ENCODE results near the gene PGD. TPM values are rescaled to one million over a fixed set of nuclear protein-coding genes. Genes with fewer than 3 reads are reported as not detected.

Gene PGD
- total and polyA plus RNA-seq, 2 of the 13 experiments (the other 11 are each of a cell fraction or from before 2014, with no cell fraction given), result 64.8 to 210 TPM

GRCh38 chr1:10430216-10431069 lies 31.6 kb downstream of the PGD start, which contains the start of gene CENPS (continued):
- TF ChIP-seq ZFP36L1 (CRISPR knock-in tag; IDR thresholded peaks at IDR 0.05), result peak; percentile 98; the same call in 1 of the 2 replicates
- TF ChIP-seq CC2D1A (CRISPR knock-in tag; IDR thresholded peaks at IDR 0.05), result 0 out of 2 replicates have a peak, but pooled peaks have one; percentile 83
- TF ChIP-seq ZBTB8A (CRISPR knock-in tag; IDR thresholded peaks at IDR 0.05; ENCODE audit: borderline replicate concordance, low read depth), result peak; percentile 55; the same call in 1 of the 2 replicates
- peak; percentile 62 for TF ChIP-seq AGO2 (optimal IDR thresholded peaks at IDR 0.05; ENCODE audit: low read depth, low read length)
- TF ChIP-seq, protein P1, sequence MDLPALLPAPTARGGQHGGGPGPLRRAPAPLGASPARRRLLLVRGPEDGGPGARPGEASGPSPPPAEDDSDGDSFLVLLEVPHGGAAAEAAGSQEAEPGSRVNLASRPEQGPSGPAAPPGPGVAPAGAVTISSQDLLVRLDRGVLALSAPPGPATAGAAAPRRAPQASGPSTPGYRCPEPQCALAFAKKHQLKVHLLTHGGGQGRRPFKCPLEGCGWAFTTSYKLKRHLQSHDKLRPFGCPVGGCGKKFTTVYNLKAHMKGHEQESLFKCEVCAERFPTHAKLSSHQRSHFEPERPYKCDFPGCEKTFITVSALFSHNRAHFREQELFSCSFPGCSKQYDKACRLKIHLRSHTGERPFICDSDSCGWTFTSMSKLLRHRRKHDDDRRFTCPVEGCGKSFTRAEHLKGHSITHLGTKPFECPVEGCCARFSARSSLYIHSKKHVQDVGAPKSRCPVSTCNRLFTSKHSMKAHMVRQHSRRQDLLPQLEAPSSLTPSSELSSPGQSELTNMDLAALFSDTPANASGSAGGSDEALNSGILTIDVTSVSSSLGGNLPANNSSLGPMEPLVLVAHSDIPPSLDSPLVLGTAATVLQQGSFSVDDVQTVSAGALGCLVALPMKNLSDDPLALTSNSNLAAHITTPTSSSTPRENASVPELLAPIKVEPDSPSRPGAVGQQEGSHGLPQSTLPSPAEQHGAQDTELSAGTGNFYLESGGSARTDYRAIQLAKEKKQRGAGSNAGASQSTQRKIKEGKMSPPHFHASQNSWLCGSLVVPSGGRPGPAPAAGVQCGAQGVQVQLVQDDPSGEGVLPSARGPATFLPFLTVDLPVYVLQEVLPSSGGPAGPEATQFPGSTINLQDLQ (CRISPR knock-in tag; IDR thresholded peaks at IDR 0.05), result peak; percentile 68; the same call in 1 of the 2 replicates
- TF ChIP-seq, protein P2, sequence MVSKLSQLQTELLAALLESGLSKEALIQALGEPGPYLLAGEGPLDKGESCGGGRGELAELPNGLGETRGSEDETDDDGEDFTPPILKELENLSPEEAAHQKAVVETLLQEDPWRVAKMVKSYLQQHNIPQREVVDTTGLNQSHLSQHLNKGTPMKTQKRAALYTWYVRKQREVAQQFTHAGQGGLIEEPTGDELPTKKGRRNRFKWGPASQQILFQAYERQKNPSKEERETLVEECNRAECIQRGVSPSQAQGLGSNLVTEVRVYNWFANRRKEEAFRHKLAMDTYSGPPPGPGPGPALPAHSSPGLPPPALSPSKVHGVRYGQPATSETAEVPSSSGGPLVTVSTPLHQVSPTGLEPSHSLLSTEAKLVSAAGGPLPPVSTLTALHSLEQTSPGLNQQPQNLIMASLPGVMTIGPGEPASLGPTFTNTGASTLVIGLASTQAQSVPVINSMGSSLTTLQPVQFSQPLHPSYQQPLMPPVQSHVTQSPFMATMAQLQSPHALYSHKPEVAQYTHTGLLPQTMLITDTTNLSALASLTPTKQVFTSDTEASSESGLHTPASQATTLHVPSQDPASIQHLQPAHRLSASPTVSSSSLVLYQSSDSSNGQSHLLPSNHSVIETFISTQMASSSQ (IDR thresholded peaks at IDR 0.05; ENCODE audit: low read depth), result no peak
- TF ChIP-seq, protein P2 (CRISPR knock-in tag; IDR thresholded peaks at IDR 0.05; ENCODE audit: borderline replicate concordance), result peak; percentile 69; the same call in 1 of the 2 replicates
- peak; percentile 99 for TF ChIP-seq ZNF724P (CRISPR knock-in tag; IDR thresholded peaks at IDR 0.05; ENCODE audit: borderline replicate concordance)
- TF ChIP-seq ZNF44 (CRISPR knock-in tag; IDR thresholded peaks at IDR 0.05), result peak; percentile 52; the same call in 1 of the 2 replicates
- TF ChIP-seq KIAA2018 (CRISPR knock-in tag; IDR thresholded peaks at IDR 0.05; ENCODE audit: borderline replicate concordance), result peak; percentile 71; the same call in 1 of the 2 replicates
- TF ChIP-seq, protein P3, sequence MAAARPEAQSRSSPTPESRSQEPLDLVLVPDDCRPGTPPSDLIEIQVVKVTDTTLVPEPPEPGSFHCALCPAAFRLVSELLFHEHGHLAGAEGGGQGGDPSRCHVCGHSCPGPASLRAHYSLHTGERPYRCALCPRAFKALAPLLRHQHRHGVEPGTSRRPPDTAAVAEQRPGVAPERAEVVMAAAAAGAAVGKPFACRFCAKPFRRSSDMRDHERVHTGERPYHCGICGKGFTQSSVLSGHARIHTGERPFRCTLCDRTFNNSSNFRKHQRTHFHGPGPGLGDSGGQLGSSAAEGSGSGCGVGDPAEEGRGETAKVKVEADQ (CRISPR knock-in tag; IDR thresholded peaks at IDR 0.05; ENCODE audit: borderline replicate concordance), result peak; percentile 96
